Hematopoietic multipotent progenitor cell (in vitro differentiated cells): ENCODE measurements around the gene TUNAR. TPM values are rescaled to one million over a fixed set of nuclear protein-coding genes. Genes with fewer than 3 reads are reported as not detected.

Source experiments
- DNase-seq, 3 donors: peaks; one replicate each; pipeline ENCODE4 v3.0.0-alpha.2; 2011 to 2015; ENCODE audit warnings: low read depth in 2 of 3, low spot score in 2 of 3
- total RNA-seq: library from RNA; depleted of rRNA; stranded (reverse); fragments of >200 nt; gene quantifications from one replicate; pipeline ENCODE4 v1.2.3, GENCODE V29; 2012

Gene TUNAR
- total RNA-seq, 1 donor: not detected

DNA sequence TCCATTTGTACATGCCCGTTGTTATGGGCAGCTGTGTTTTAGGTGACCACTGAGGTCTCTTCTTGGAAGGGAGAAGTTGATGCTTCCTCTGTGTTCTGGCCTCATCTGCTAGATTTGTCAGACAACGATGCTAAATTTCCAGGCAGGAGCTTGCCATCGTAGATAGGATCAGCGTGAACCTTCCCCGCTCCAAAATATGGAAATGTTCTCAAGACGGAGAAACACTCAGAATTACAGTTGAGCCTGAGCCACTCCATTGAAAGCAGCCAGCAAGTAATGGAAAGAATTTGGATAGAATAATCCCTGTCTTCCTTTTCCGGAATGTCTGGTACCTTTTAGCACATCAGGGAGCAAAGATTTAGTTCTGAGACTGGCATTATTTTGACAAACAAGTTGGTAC, 34.8 kb downstream of the TUNAR start:
- DNase-seq: no peak

DNA sequence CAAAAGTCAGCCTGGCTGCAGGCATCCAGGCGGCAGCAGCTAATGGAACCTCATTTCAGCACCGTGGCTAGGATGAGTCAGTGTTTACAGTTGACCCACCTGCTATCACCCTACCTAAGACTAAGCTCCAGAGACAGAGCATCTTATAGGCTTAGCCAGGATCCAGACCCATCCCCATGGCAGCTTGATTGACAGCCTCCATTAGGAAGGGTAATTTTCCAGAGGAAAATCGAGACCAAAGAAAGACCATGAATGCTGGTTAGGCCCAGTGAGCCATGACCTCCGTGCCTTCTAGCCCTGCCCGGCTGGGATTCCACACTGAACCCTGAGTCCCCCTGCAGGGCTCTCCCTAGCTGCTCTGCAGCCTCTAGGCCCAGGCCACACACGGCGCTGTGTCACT, 38.7 kb downstream of the TUNAR start:
- no peak for DNase-seq

DNA sequence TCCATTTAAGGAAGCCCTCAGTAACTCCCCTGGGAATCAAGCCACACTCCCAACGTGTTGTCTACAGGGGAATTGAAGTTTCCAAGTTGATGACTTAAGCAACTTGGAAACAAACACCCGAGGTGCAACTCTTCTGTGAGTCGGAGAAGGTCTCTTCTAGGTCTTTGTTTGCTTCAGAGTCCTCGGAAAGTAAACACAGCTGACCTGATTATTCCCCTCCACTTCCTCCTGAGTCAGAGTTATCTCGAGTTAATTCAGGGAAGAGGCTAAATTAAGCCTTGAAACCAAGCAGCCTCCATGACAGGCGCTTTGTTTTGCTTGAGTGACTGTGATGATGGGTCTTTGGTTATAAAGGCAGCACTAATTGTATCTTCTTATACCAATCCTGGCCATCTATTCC, 41.8 kb downstream of the TUNAR start:
- no peak for DNase-seq

DNA sequence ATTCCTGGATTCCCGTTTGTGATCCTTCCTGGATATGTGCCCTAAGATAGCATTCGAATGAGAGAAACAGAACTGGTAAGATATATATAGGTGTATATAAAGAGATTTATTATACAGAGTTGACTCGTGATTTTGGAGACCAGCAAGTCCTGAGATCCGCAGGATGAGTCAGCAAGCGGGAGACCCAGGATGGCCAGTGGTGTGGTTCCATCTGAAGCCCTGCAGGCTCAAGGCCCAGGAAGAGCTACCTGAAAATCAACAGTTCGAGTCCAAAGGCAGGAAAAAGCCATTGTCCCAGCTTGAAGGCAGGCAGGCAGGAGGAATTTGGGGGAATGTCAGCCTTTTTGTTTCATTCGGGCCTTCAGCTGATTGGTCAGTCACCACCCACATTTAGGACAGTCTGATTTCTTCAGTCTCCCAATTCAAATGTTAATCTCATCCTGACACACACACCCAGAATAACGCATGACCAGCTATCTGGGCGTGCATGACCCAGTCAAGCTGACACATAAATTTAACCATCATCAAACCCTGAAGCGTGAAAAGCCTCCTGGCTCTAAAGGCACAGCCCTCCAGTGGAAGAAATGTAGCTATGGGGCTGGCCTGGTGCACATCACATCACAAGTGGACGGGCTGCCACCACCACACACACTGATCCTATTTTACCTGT, 44.3 kb downstream of the TUNAR start:
- no peak for DNase-seq

DNA sequence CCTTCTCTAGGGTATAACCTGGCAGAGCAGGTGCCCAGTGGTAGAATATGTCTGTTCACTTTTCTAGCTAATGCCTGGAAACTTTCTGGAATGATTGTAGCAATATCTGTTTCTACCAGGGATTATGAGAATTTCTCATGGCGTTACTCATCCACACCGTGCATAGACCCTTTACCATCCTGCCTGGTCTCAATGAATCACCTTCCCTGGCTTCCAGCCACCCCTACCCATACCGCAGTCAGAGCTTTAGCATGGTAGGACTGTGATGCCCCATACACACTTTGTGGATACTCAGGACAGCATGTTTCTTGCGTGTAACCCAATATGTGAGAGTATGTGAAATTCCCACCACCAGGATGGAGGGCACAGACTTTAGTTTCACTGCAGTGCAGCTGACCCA, 45.4 kb downstream of the TUNAR start:
- DNase-seq: no peak

DNA sequence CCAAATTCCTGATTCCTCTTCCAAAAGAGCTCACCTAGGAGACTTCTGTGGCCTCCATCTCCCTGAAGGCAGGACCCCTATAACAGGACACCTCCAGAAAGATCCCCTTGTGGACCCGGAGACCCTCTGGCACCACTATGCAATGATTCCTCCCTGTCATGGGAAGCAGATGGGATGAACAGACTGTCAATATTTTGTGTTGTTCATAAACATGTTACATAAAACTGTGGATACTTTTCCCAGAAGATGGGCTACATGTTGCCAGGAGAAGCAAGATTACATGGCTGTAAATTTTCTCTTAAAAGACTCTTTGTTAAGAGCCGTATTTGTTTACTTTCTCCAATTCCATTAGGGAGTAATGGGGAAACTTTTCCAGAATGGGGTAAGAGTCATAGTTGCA, 52.1 kb downstream of the TUNAR start:
- no peak for DNase-seq

DNA sequence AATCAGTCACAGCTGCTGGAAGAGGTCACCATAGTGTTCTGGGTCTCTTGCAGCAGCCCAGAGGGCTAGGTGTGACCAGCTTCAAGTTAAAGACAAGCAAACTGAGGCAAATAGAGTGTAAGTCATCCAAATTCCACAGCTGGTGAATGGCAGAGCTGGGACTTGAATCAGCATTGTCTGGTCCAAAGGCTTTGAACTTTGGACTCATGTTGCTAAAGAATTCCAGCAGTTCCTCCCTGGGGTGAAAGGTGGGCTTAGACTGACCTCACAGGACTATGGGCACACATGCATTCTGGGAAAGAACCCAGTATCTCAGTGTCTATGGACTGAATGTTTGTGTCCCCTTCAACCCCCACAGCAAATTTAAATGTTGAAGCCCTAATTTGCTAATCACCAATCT, 54.8 kb downstream of the TUNAR start:
- no peak for DNase-seq

DNA sequence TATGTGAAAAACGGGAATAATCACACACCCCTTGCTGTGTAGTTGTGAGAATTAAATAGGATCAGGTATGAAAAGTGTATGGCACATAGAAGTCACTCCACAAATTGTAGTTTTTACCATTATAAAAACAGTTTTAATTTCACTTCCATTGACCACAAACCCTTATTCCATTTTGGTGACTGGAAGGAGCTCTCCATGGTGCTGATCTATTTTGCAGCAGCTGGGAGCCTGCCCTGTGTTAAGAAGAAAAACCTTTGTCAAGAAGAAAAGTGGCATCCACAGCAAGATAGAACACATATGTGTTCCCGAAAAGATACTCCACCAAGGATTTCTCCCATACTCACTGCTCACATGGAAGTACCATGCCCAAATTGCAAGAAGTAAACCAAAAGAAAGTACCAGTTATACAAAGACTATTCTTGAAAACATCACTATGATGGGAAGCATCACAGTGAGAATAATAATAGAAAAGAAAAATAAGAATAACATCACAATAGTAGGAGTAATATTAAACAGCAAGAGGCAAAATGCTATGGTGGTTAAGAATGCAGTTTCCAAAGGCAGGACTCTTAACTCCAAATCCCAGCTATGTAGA, 58.7 kb downstream of the TUNAR start:
- DNase-seq: peak in 2 of 3 donors; percentile 9 to 48

DNA sequence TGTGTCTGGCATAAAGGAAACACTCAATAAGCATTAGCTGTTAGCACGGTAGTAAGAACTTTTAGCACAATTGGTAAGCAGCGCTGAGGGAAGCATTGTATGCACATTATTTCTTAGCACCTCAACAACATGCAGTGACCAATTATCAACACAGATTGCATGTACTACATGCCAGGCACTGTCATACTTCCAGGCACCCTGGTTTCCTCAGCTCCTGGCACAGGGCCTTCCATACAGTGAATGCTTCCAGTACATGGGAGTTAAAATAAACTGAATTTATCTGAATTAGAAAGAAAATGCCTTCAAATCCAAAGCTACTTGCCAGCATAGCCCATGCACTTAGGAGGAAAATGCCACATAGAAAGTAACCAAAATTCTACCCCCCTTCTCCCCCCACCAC, 59.4 kb downstream of the TUNAR start:
- no peak for DNase-seq

DNA sequence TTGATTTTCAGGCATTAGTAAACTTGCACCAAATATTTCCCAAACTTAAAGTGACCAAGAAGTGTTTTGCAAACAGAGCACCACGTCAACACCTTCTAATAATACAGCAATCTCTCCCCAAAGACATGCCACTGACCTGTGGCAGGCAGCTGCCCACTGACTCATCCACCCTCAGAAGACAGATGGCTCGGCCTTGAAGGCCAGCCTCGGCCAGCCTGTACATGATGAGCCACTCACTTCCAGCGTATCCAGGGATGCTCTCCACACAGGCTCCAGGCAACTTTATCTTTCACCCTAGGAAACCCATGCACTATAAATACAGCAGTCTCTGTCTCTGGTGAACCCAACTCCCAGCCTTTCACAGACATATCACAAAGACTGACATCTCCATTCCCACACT, 62.7 kb downstream of the TUNAR start:
- no peak for DNase-seq

DNA sequence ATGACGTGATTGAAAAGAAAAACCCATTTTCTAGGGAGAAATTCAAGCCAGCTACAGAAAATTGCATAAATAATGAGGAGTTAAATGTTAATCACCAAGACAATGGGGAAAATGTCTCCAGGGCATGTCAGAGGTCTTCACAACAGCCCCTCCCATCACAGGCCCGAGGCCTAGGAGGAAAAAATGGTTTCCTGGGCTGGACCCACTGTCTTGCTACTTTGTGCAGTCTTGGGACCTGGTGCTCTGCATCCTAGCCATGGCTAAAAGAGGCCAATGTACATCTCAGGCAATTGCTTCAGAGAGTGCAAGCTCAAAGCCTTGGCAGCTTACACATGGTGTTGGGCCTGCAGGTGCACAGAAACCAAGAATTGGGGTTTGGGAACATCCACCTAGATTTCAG, 65.3 kb downstream of the TUNAR start:
- DNase-seq: no peak

DNA sequence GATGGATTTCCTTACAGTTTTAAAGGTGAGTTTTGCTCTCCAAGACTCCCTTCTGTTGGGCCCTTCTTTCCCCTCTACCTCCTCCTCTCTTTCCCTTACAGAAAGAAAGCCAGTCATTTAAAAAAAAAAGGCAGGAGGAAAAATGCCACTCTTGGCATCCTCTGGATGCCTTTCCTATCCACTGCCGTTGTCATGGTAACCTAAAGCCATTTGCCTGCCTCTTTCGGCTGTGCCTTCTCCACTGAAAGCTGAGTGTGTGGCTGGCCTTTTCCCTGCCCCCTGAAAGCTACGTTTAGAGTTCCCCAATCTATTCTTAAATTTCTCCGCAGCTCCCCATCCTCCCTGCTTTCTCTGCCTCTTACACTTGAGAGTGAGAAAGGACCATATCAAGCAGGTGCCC, 67.1 kb downstream of the TUNAR start:
- DNase-seq: no peak

DNA sequence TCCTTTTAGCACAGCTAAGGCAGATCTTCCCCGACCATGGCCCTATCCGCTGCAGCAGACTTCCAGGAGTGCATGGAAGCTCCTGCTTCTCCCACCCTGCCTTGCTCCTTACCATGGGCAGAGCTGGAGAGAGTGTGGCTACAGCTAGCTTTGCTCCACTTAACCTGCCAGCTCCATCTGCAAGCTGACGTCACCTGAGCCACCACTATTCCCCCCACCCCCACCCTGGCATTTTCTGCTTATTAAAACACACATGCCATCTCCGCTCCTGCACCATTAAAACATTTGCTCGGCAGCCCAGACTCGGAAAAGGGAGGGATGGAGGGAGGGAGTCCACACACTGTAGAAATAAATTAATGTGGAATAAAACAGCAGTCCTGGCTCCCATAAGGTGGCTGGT, 67.8 kb downstream of the TUNAR start:
- DNase-seq: no peak

DNA sequence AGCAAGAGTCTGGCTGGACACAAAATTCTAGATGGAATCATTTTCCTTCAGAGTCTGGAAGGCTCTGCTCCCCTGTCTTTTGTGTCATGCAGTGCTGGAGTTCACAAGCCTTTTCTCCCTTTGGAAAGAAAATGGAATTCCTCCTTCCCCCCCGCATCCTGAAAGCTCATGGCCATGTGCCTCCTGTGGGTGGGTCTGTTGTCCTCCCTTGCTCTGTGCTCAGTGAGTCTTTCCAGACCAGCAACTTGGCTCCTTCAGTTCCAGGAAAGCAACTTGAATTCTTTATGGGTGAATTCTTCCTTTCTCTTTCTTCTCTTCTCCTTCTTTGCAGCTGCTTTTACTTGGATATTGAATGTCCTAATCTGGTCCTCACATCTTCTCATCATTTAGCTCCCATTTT, 70.2 kb downstream of the TUNAR start:
- DNase-seq: no peak

DNA sequence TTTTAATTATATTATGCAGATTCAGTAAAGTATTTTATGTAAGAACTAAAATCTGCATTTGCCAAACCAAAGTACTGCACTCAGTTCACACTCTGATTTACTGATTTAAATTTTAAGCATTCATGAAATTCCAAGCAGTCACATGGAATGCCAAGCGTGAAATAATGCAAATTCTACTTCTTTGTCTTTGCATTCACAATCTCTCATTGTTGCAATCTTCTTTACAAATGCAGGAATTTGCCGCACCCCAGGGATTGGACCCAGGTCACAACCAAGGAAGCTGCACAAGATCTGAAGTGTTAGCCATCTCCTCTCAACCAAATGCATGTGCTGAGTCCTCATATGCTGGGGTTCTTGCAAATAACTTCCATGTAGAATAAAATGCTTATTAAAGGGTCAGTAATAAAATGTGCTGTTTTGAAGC, 71.9 kb downstream of the TUNAR start:
- DNase-seq: no peak

DNA sequence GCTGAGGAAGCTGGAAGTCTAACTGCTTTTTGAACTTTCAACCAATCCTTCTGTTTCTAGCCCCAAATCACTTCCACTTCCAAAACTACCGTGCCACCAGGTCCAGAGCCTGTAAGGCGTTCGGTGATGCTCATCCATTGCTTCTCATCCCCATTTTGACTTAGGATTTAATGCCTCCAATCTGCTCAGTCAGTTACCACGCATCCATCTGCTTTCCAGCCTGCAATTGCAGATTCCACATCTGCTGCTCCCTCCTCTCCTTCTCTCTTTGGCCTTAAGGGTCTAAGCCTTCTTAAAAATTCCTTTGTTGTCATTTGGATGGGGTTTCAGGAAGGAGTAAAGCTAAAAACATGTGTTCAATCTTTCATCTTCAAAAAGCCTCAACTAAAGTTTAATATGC, 74.7 kb downstream of the TUNAR start:
- no peak for DNase-seq

DNA sequence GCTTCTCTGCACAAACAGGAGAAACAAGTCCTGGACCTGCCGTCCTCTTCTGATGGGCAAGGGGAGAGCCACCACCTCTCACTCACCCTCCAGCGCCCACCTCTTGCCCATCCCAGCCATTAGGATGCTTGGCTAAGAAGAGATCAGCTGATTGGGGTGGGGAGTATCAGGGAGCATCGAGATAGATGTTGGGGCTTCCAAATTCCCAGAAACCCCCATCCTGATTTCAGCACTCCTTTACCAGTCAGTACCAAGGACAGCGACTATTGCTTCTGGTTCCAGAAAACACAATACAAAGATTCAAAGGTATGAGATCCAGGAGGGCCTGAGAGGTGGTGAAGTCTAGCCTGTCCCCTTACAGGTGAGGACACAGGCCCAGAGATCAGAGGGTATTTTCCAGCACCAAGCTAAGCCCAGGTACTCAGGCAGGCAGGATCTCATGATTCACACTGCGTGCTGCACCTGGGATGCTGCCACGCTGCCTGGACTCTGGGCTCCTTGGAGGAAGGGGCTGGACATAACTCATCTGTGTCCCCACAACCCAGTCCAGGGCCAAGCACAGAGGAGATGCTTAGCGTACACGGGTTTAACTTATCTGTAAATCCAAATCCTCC, 76.6 kb downstream of the TUNAR start:
- no peak for DNase-seq

DNA sequence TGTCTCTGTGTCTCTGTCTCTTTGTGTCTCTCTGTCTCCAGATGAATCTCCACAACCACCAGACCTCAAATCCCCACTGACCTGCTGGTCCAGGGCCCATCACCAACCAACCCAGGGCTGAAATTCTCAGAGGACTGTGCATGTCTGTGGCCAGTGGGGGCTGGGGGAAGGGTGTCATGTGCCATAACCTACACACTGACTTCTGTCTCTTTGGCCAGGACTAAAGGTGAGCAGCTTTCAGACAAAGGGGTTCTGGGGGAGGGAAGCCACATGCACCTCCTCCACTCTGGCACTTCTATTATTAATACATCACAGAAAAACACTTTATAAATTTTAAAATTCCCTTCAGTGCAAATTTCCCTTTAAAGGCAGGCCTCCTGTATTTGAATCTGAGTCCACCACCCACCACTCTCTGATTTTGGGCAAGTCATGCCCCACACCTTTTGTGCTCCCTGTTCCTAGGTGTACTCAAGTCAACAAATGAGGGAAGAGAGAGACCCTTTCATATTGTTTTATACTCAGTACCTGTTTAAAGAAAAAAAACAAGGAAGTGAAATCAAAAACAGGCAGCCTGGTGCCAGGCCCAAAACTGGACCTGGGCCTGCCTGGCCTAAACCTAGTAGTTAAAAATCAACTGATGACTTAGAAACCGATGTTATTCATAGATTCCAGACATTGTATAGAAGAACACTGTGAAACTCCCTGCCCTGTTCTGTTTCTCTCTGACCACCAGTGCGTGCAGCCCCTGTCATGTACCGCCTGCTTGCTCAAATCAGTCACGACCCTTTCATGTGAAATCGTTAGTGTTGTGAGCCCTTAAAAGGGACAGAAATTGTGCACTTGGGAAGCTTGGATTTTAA, 80.2 kb downstream of the TUNAR start:
- no peak for DNase-seq

DNA sequence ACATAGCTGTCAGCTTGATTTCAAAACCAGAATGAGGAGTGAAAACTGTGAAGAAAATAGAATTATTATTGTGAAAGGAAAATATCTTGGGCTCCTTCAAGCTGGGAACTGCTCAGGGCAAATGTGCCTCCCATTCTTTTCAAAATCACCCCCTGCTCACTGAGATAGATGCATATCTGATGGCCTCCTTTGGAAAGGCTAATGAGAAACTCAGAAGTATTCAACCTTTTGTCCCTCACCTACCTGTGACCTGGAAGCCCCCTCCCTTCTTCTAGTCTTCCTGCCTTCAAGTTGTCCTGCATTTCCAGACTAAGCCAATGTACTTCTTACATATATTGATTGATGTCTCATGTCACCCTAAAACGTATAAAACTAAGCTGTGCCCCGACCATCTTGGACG, 81.5 kb downstream of the TUNAR start:
- DNase-seq: no peak

DNA sequence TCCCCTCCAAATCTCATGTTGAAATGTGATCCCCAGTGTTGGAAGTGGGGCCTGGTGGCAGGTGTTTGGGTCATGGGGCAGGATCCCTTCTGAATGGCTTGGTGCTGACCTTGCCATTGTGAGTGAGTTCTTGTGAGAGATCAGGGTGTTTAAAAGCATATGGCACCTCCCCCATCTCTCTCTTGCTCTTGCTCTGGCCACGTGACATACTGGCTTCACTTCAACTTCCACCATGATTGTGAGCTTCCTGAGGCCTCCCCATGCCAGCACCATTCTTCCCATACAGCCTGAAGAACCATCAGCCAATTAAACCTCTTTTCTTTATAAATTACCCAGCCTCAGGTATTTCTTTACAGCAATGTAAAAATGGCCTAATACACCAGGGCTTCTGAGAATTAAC, 82.7 kb downstream of the TUNAR start:
- DNase-seq: no peak

DNA sequence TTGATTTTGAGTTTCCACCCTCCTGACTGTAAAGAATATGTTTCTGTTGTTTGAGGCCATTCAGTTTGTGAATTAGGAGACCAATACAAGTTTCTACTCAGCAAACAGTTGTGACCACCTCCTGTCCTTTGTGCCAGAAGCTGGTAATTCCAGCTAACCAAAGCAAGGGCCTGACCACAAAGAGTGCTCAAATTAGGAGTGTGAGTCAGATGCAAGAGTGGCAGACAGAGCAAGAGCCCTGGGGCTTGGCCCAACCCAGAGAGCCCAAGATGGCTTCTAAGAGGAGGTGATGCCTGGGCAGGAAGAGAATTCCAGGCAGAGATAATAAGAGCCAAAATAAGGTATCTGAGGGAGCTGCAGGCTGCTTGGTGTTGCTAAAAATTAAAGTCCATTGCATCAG, 84.8 kb downstream of the TUNAR start:
- no peak for DNase-seq

DNA sequence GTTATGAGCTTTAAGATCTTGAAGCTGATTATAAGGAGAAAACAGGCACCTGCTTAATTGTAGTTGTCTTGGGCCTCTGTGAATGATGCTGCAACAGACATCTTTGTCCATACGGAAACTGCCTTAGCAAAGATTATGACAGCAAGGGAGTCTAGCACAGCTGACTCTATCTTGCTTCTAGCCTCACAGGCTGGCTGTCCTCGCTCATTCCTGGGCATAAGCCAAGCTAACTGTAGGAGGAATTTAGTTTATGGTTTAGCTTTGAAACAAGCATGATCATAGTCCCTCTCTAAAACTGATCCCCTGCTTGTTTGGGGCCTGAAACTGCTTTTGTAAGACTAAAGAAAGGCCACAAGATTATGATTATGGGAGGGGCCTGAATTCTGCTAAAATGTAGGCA, 88.3 kb downstream of the TUNAR start:
- DNase-seq: no peak
